RCC 7860 (cell line): ENCODE data around the gene CA10.

ENCODE experiments used
- DNase-seq: peaks from one replicate; pipeline ENCODE4 v3.0.0-alpha.2; 2015; ENCODE audit warnings: low spot score
- FAIRE-seq: peaks from 2 replicates; lab custom pipeline; 2012; peaks lifted over from hg19 to GRCh38; lab: Jason Lieb, UNC

The CA10 gene

GRCh38 chr17:52158450-52159042 is at the start of gene CA10:
Gene CA10 (minus strand): TSS chr17:52158714.
- FAIRE-seq (no peak), DNase-seq (no peak)

- DNase-seq (no peak), FAIRE-seq (no peak)
These were observed 49.3 kb upstream of the CA10 start for GRCh38 chr17:52207796-52208195.

GRCh38 chr17:52202520-52203080 is 44.1 kb upstream of the CA10 start:
- FAIRE-seq = no peak

GRCh38 chr17:52201767-52202519 is 43.4 kb upstream of the CA10 start:
- no peak for DNase-seq
- no peak for FAIRE-seq

More at GRCh38 chr17:52202520-52203080, 44.1 kb upstream of the CA10 start:
- no peak for DNase-seq

- DNase-seq (no peak), FAIRE-seq (no peak)
These were observed 33.0 kb upstream of the CA10 start for GRCh38 chr17:52191491-52191890.

- DNase-seq (no peak), FAIRE-seq (no peak)
These were observed 23.3 kb upstream of the CA10 start for GRCh38 chr17:52181782-52182181.

GRCh38 chr17:52178012-52178411 is 19.5 kb upstream of the CA10 start:
- DNase-seq = no peak
- no peak for FAIRE-seq

- FAIRE-seq (no peak), DNase-seq (no peak)
These were observed 12.6 kb upstream of the CA10 start for GRCh38 chr17:52170963-52171572.

GRCh38 chr17:52160136-52160567 is 1.6 kb upstream of the CA10 start:
- FAIRE-seq (no peak), DNase-seq (no peak)

- DNase-seq (no peak), FAIRE-seq (no peak)
These were observed 977 bp upstream of the CA10 start for GRCh38 chr17:52159246-52160135.

- DNase-seq (no peak), FAIRE-seq (no peak)
These were observed 688 bp downstream of the CA10 start for GRCh38 chr17:52157603-52158449.

GRCh38 chr17:52156576-52157570 is 1.6 kb downstream of the CA10 start:
- DNase-seq = no peak

GRCh38 chr17:52155301-52155700 is 3.2 kb downstream of the CA10 start:
- DNase-seq = no peak

More at GRCh38 chr17:52156576-52157570, 1.6 kb downstream of the CA10 start:
- FAIRE-seq = no peak

GRCh38 chr17:52154466-52154865 is 4.0 kb downstream of the CA10 start:
- FAIRE-seq (no peak), DNase-seq (no peak)

More at GRCh38 chr17:52155301-52155700, 3.2 kb downstream of the CA10 start:
- FAIRE-seq = no peak

GRCh38 chr17:52150935-52151334 is 7.6 kb downstream of the CA10 start:
- FAIRE-seq (no peak), DNase-seq (no peak)

- DNase-seq (no peak), FAIRE-seq (no peak)
These were observed 8.9 kb downstream of the CA10 start for GRCh38 chr17:52149626-52150025.

GRCh38 chr17:52148969-52149351 is 9.6 kb downstream of the CA10 start:
- FAIRE-seq (no peak), DNase-seq (no peak)

- FAIRE-seq = no peak
These were observed 10.1 kb downstream of the CA10 start for GRCh38 chr17:52148288-52148968.

More at GRCh38 chr17:52148288-52148968, 10.1 kb downstream of the CA10 start:
- DNase-seq = no peak
